ENCODE measurements around the gene MEF2C. TPM values are rescaled to one million over a fixed set of nuclear protein-coding genes. Genes with fewer than 3 reads are reported as not detected.
"Not testable (repeated sequence)": the region's sequence is repeated elsewhere in the genome, so short reads cannot be mapped to it uniquely, and the experiment has no call there.

The MEF2C gene
- total RNA-seq, 1 donor from 2014 or later: 51.4 TPM

DNA sequence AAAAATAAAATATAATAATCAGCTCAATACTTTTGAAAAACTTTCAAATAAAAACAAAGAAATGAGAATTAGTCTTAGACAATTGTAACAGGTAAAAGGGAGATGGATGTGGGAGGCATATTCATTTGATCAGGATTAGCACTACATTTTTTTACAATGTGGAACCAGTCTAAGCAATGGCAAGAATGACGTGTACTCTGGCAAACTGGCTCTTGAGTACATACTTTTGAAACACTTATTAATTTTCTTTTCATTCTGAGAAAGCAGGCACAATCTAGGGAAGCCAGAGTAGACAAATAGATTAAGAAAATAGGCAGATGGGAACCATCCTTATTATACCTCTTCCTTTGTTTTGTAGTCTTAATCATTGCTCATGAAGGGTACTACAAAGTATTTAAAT lies 79.7 kb downstream of the MEF2C start:
- no peak for ATAC-seq
- H3K4me1 ChIP-seq: no peaks in the 10 kb centered on the region
- intact Hi-C loops (cut with DNase I): no loop called here
- DNase-seq: no peak
- H3K36me3 ChIP-seq: no peaks in the 10 kb centered on the region
- H3K27ac ChIP-seq: no peak overlapping the region
- no peaks in the 10 kb centered on the region for H3K9me3 ChIP-seq
- TF ChIP-seq, protein P1, sequence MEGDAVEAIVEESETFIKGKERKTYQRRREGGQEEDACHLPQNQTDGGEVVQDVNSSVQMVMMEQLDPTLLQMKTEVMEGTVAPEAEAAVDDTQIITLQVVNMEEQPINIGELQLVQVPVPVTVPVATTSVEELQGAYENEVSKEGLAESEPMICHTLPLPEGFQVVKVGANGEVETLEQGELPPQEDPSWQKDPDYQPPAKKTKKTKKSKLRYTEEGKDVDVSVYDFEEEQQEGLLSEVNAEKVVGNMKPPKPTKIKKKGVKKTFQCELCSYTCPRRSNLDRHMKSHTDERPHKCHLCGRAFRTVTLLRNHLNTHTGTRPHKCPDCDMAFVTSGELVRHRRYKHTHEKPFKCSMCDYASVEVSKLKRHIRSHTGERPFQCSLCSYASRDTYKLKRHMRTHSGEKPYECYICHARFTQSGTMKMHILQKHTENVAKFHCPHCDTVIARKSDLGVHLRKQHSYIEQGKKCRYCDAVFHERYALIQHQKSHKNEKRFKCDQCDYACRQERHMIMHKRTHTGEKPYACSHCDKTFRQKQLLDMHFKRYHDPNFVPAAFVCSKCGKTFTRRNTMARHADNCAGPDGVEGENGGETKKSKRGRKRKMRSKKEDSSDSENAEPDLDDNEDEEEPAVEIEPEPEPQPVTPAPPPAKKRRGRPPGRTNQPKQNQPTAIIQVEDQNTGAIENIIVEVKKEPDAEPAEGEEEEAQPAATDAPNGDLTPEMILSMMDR (IDR thresholded peaks at IDR 0.05): no peak
- H3K4me3 ChIP-seq: no peak overlapping the region
- no peaks in the 10 kb centered on the region for H3K27me3 ChIP-seq

DNA sequence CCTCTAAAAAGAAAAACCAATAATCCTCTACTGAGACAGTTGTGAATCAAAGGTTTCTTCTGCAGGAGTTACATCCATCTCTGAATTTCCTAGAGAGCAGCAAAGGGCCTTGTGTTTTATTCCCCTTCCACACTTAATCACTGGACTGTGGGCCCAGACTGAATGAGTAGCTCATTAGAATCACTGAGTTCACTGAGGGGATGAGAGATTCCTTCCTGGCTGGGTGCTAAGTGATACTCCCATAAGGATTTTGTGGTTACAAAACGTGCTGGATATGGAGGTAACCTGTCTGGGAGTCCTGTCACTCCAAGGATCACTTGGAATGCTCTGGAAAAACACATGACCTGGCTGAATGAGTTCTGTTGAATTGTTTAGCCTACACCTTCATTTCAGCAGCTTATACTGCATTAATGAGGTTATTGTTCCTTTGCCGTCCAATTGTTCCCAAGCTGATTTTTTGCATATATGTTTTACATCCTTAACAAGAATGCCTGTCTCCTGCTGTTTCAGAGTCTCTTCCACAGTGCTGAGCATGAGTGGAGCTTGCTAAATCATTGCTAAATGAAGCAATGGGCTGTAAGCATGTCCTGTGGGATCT lies 82.9 kb downstream of the MEF2C start:
- H3K27me3 ChIP-seq: no peaks in the 10 kb centered on the region
- intact Hi-C loops (cut with DNase I): no loop called here
- no peak overlapping the region for H3K4me3 ChIP-seq
- H3K36me3 ChIP-seq: no peaks in the 10 kb centered on the region
- H3K9me3 ChIP-seq: no peaks in the 10 kb centered on the region
- no peak for ATAC-seq
- no peak overlapping the region for H3K27ac ChIP-seq
- no peaks in the 10 kb centered on the region for H3K4me1 ChIP-seq
- TF ChIP-seq, protein P1 (IDR thresholded peaks at IDR 0.05): no peak
- no peak for DNase-seq

DNA sequence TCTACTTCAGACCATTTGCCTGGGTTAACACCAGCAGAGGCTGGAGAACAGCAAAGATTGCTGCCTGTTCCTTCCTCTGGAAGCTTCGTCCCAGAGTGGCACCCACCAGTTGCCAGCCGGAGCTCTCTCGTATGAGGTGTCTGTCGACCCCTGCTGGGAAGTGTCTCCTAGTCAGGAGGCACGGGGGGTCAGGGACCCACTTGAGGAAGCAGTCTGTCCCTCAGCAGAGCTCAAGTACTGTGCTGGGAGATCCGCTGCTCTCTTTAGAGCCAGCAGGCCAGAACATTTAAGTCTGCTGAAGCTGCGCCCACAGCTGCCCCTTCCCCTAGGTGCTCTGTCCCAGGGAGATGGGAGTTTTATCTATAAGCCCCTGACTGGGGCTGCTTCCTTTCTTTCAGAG lies 84.1 kb downstream of the MEF2C start:
- DNase-seq; H3K27me3 ChIP-seq; H3K4me3 ChIP-seq; intact Hi-C loops (cut with DNase I); H3K9me3 ChIP-seq; H3K36me3 ChIP-seq; ATAC-seq; H3K27ac ChIP-seq; H3K4me1 ChIP-seq: not testable (repeated sequence)

DNA sequence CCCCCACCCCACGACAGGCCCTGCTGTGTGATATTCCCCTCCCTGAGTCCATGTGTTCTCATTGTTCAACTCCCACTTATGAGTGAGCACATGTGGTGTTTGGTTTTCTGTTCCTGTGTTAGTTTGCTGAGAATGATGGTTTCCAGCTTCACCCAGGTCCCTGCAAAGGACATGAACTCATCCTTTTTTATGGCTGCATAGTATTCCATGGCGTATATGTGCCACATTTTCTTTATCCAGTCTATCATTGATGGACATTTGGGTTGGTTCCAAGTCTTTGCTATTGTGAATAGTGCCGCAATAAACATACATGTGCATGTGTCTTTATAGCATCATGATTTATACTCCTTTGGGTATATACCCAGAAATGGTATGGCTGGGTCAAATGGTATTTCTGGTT lies 89.2 kb downstream of the MEF2C start:
- intact Hi-C loops (cut with DNase I); H3K27ac ChIP-seq; H3K9me3 ChIP-seq: not testable (repeated sequence)

DNA sequence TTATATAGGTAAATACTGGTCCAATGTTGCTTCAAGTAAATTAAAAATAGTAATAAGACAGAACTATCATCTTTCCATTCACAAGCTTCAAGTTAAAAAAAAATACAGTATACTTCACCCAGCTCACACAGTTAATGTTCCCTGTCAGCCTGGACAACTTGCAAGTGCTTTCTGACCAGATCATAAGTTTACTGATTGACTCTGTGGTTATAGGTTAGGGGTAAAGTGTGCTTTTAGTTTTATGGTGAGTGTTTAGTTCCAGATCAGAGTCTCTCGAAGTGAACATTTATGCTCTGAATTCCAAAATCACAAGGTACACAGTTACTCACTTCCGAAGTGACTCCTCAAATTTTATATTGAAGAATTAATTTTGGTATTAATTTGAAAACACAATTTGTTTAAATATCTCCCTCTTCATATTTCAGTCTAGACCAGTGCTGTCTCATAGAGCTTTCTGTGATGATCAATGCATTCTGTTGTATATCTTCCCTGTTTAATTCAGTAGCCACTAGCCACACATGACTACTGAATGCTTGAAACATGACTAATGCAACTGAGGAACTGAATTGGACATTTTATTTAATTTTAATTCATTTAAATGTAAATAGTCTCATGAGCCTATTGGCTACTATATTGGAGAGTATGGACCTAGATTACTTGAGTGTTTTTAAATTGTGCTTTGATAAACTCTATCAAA lies 90.7 kb downstream of the MEF2C start:
- Histone ChIP-seq H3K4me1 (no peaks in the 10 kb centered on the region), H3K27ac (no peak overlapping the region), H3K4me3 (no peak overlapping the region), H3K9me3 (no peaks in the 10 kb centered on the region), H3K27me3 (no peaks in the 10 kb centered on the region), H3K36me3 (no peaks in the 10 kb centered on the region)
- TF ChIP-seq, protein P1 (IDR thresholded peaks at IDR 0.05): no peak
- intact Hi-C loops (cut with DNase I): no loop called here
- ATAC-seq: no peak
- no peak for DNase-seq

More for the DNA sequence above, 89.2 kb downstream of the MEF2C start:
- ATAC-seq, DNase-seq, H3K4me3 ChIP-seq, H3K36me3 ChIP-seq, H3K4me1 ChIP-seq, H3K27me3 ChIP-seq: not testable (repeated sequence)

DNA sequence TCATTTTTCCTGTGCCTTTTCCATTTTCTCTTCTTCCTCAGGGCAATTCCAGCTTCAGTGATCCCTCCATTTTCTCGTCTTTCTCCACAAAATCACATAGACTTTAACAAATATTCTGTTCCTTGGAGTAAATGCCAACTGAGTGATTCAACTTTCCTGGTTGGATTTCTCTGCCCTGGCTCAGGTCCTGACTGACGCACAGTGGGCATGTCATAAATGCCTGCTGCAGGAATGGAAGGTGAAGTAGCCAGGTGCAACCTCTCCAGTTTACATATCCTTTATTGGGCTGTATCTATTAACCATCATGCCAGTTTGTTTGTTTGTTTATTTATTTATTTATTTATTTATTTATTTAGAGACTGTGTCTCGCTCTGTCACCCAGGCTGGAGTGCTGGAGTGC lies 95.1 kb downstream of the MEF2C start:
- TF ChIP-seq, protein P1 (IDR thresholded peaks at IDR 0.05): no peak
- Histone ChIP-seq H3K36me3 (no peaks in the 10 kb centered on the region), H3K27ac (no peak overlapping the region), H3K4me1 (peaks cover 22% of the 10 kb centered on the region), H3K9me3 (no peaks in the 10 kb centered on the region), H3K27me3 (no peaks in the 10 kb centered on the region), H3K4me3 (no peak overlapping the region)
- DNase-seq: no peak
- intact Hi-C loops (cut with DNase I): no loop called here
- ATAC-seq: no peak

Data from upper lobe of right lung (tissue), 1 donor.